Muscle of back (tissue), 11 donors: Measurements from ENCODE around the gene ESR1. TPM values are rescaled to one million over a fixed set of nuclear protein-coding genes. Genes with fewer than 3 reads are reported as not detected.
"Not testable (repeated sequence)": the region's sequence is repeated elsewhere in the genome, so short reads cannot be mapped to it uniquely, and the experiment has no call there.

Experiments used
- DNase-seq, 3 donors: peaks; one replicate each; pipeline versions ENCODE4 v3.0.0 to v3.0.0-alpha.2; 2013
- polyA plus RNA-seq, 10 donors: library from polyadenylated mRNA; unstranded; fragments of 120-200 nt; gene quantifications; one replicate each; pipeline ENCODE4 v1.2.1, GENCODE V29; 2013; ENCODE audit not compliant: insufficient read length in 10 of 10

The ESR1 gene
- polyA plus RNA-seq, 10 donors, result 0.95 to 4.0 (median 1.9) TPM

DNA sequence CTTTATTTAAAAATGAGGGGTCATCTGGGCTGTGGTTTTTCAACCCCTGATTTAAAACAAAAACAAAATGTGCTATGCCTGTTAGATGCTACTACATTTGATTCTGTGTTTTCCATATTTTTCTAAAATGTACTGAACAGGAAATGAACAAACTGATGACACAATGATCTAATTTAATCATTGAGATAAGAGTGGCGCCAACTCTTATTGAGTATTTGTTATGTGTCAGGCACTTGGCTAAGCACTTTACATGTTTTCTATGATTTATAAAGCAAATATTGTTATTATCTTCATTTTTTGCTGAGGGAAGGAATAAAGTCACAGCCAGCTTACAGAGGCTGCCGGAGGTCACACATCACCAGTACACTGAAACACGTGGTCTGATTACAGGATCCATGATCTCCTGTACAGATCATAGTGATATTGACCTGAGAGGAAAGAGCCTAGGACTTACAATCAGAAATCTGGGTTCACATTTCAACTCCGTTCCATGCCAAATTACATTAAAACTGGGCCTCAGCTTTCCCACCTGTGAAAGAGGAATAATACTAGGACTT is 166.7 kb downstream of the ESR1 start:
- no peak for DNase-seq

DNA sequence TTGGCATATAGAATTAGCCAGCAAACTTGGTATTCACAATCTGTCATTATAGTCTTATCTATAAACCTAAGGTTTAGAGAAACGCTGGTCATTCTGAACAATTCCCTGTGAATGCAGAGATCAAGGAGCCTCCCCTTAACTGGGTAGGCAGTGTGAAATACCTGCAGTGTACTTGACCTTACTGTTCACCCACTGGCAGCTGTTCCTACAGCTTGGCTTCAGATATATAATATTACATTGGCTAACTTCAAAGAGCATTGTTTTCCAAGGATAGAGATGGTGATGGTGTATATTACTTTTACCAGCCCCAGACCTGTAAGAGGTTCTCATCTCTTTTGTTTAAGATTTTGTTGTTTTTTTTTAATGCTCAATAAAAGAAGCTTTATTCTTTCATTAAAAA is 168.3 kb downstream of the ESR1 start:
- DNase-seq, result peak in 2 of 3 donors; percentile 2 to 12

DNA sequence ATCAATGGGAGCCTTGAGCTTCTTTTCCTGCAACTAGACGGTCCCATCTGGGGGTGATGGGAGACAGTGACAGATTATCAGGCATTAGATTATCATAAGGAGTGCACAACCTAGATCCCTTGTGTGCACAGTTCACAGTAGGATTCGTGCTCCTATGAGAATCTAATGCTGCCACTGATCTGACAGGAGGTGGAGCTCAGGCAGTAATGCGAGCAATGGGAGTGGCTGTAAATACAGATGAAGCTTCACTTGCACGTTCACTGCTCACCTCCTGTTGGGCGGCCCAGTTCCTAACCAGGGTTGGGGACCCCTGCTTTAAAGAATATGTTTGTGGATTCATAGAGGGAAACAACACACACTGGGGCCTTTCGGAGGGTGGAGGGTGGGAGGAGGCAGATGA is 180.7 kb downstream of the ESR1 start:
- not testable (repeated sequence) for DNase-seq

DNA sequence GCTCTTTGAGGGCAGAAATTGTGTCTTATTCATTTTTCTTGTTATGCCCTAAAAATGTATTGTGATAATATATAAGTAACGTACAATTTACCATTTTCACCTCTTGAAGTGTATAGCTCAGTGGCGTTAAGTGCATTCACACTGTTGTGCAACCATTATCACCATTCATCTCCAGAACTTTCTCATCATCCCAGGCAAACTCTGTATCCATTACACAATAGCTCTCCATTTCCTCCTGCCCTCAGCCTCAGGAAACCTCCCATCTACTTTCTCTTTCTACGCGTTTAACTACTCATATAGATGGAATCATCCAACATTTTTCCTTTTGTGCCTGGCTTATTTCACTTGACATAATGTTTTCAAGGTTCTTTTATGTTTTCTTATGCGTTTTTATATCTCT is 184.6 kb downstream of the ESR1 start:
- no peak for DNase-seq

DNA sequence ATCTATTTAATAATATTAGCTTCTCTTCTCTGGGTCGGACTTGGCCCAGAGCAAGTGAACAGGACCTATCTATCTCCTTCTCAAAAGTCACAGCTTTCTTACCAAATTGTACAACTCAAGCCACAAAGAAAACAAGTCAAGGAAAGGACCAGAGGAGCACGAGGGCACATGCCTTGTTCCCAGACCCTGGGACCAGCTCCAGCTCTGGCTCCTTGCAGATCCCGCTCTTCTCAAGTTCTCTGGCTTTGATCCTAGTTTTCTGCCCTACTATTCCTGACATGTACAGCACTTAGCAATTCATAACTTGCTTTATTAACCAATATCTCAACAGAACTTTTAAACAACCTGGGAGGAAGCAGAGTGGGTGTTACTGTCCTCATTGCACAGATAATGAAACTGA is 185.9 kb downstream of the ESR1 start:
- DNase-seq, result peak in 1 of 3 donors; percentile 6

DNA sequence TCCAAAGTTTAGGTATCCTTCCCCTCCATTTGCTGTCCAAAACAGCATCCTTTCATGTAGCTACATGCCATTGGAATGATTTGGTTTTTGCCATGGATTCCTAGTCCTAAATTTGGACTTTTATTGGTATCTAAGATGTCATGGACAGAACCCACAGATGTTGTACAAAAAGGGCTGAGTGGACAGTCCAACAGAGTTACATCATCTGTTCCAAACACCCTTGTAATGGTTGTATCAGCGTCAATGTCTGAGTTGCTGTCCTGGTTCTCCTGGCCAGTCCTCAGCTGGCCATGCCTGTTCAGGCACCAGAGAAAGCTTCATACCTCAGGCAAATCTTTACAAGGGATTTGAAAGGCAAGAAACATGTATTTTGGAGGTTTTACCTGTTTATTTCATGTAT is 191.3 kb downstream of the ESR1 start:
- DNase-seq, result no peak

DNA sequence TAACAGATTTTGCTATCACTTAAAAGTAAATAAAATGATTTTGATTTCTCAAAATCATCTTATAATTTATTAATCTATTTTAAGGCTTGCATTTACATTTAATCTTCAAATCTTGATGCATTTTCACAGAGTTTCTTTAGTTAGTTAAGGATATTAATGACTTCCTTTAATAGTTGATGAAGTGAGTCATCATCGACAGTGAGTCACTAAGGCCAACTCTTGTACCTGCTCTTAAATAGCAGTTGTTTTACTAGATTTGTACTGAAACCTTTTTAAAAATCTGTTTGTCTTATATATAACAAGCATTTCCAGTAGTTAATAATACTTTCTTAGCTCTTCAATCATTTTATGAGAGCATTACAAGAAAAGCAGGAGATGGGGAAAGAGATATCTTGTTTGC is 191.7 kb downstream of the ESR1 start:
- no peak for DNase-seq

GRCh38 chr6:152001408-152001807 is 193.9 kb downstream of the ESR1 start:
- no peak for DNase-seq

DNA sequence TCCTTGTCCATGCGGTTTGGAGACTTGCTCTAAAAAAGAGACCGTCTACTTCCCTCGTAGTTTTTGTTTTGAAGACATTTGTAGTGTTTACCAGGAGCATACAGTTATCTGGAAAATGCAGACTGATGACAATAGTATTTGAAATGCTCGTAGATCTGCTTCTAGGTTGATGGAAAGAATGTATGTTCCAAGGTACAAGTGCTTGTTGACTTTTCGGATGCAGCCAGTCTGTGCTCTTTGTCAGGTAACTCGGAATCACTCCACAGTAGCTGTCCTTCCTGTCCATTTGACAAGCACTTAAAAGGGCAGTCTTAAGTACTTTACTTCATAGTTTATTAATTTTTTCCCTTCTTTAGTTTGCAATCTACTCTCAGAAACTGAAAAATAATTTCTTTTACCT is 194.8 kb downstream of the ESR1 start:
- no peak for DNase-seq

DNA sequence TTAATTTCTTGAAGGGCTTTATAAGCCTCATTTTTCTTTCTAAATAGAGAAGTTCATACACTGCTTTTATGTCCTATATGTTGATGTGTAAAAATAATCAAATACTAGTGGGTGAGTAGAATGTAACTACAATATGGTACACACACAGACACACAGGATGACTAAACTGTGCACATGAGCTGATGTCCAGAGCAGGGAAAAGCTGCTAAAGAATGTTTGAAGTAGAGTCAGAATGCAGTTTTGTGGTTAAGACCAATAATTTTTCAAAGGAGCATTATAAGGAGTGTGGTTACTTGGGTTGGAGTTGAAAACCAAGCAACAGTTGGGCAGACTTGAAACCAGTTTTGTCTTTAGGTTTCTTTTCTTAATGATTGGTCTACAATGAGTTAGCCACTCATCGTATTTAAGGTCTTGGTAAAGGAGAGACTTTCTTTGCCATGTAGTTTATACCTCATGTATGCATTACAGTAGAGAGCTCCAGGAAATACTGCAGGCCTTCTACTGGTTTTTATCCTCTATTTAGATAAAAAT is 196.6 kb downstream of the ESR1 start:
- DNase-seq, result no peak

DNA sequence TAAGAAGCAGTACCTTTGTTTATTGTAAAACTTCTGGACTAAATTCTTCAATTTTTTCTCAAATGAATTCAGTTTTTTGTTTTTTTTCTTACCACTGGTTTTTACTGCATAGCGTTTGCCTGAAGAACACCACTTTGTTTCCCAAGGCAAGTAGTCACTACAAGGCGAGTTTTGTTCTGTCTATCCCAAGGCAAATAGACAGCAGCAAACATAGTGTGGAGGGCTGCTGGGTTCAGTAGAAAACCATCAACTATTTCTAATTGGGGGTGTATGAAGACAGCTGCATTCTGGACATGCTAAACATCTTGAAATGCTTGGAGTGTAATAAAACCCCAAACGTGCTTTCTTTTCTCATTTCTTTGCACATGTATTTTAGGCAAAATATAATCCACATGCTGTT is 197.4 kb downstream of the ESR1 start:
- no peak for DNase-seq

- no peak for DNase-seq
These were observed 201.3 kb downstream of the ESR1 start for GRCh38 chr6:152008779-152009178.

DNA sequence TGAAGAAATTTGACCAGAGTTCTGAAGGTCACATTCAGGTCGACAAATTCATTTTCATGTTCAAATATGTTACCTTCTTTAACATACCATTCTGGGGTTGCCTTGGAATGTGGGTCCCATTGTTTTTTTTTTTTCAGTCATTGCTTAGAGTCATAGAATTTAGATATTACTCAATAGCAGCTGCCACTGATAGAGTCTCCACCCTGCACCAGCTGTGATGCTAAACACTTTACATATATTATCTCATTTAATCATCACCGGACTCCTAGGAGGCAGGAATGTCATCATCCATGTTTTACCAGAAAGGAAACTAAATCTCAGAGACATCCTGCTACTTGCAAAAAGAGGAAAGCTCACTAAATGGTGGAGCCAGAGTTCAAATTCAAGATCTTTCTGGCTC is 204.7 kb downstream of the ESR1 start:
- DNase-seq, result no peak

GRCh38 chr6:152018876-152019275 is 211.4 kb downstream of the ESR1 start:
- no peak for DNase-seq

- no peak for DNase-seq
These were observed 214.8 kb downstream of the ESR1 start for GRCh38 chr6:152022303-152022702.

DNA sequence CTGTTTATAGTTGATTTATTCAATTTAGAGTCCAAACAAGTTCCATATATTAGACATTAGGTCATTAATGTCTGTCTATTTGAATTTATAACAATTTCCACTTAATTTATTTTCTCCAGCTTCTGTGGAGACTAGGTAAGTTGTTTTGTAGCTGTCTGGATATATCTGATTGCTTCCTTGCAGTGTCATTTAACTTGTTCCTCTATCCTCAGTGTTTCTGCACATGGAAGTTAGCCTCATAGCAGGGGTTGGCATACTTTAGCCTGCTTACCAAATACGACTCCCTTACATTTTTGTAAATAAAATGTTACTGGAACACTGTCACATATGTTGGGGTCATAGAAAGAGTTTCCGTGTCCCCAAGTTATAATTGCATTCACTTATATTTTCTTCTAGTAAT is 216.1 kb downstream of the ESR1 start:
- DNase-seq, result no peak

DNA sequence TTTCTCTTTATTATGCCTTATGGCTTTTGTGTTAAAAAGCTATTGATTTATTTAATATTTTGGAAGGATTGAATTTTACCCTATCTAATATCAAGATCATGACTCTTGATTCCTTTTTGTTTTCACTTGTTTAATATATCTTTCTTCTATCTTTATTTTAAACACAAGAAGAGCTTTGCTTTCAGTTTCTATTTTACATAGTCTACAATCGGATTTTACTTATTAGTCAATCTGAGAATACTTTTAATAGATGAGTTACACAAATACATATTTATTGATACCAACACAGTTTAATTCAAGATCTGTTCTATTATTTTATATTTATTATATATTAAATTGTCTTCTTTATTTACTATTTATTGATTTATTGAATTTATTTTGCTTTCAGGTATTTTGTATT is 218.8 kb downstream of the ESR1 start:
- DNase-seq, result no peak

- not testable (repeated sequence) for DNase-seq
These were observed 219.3 kb downstream of the ESR1 start for GRCh38 chr6:152026744-152027143.

DNA sequence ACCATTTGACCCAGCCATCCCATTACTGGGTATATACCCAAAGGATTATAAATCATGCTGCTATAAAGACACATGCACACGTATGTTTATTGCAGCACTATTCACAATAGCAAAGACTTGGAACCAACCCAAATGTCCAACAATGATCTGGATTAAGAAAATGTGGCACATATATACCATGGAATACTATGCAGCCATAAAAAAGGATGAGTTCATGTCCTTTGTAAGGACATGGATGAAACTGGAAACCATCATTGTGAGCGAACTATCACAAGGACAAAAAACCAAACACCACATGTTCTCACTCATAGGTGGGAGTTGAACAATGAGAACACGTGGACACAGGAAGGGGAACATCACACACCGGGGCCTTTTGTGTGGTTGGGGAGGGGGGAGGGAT is 226.3 kb downstream of the ESR1 start:
- not testable (repeated sequence) for DNase-seq

DNA sequence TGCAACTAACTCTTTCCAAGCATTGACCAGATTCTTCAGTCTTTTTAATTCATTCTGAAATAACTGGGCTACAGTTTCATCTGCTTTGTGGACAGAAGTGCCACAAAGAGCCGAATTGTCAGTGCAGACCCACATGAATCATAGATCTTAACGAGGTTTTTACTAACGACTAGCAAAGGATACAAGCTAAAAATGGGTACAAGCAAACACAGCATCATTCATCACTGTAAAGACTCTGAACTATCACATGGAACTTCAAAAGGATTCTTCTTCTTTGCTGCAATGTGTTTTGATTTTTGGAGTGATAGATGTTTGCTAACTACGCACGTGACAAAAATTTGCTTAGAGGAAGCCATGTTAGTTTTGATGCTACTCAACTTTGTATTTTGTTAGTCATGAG is 227.1 kb downstream of the ESR1 start:
- DNase-seq, result no peak

DNA sequence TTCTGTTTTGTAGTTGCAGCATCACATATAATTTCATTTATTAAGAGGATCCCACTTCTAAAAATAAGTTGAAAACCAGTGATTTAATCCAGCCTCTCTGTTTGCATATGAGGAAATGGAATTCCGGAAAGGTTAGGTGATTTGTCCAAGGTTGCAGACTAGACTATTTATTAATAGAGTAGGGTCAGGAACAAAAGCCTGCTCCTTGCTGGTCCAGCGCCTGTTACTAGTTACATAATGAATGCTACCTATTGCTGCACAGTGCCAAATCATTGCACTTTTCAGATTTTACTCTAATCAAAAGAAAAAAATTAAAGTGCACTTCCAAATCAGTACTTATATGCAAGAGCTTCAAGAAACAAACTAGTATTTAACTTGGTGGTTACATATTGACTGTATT is 238.6 kb downstream of the ESR1 start:
- DNase-seq, result no peak

DNA sequence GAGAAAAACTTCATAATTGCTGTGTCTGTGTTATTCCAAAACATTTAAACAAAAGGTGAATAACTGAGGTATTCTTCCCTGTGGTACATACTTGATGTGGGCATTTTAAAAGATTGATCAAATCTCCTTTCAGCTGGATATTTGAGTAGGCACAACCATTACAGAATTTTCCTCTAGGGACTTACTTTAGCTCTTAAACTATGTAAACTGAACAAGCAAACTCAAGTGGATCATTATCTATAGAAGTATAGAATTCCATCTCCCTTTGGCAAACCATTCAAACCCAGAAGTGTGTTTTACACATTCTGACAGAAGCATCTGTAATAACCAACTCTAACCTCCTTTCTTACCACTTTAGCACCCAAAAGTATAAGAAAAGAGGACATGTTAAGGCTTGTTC is 241.4 kb downstream of the ESR1 start:
- no peak for DNase-seq

DNA sequence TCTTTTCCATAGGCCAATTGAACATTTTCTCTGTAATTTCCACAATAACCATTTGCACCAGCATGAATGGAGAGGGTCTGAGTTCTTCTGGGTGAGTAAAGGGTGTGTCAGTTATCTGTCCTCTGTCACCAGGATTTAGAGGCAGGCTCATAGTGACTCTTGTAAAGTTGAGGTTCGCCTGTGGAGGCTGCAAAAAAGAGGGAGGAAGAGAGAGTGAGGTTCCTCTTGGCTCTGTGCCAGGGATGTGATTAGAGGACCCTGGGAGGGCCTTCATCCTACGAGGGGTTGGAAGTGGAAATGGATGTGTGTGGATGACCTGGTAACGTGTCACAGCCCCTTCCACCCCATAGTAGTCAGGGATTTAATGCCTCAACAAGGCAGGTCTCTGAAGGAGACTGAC is 242.0 kb downstream of the ESR1 start:
- peak in 1 of 3 donors; percentile 7 for DNase-seq

DNA sequence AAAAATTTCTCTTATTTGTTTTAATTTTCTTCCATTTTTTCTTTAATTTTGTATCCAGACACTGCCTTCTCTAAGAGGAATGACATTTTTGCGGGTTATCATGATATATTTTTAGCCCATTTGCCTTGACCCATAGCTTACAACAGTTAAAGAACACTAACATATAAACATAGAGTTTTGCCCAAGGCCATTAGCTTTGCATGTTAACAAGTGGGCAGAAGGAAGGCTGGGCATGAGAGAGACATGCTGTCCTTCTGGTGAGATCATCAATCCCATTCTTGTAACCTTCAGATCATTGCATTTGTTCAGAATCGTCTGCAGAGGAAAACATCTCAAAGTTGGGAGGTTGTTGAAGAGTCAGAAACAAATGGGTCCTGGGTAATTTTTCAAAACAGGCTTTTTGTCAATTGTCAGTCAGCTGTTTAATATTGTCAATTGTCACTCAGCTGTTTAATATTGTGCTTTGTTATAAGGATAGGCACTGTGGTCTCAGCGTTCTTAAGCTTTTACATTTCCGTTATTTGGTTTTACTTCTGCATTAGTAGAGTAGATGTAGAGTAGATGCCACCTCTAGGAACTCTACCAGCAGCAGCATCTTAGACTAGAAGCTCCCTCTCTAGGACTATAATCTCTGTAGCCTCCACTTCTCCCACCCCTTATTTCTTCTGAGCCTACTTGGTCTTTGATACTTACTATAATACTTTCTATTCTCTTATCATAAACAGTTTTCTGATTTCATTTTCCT is 243.1 kb downstream of the ESR1 start:
- DNase-seq, result no peak
